Left renal cortex interstitium (tissue), 4 donors: ENCODE data around the gene PLA2G4B. TPM values are rescaled to one million over a fixed set of nuclear protein-coding genes. Genes with fewer than 3 reads are reported as not detected.
A peak's percentile ranks its signal among the peaks of the same experiment; 100 is the strongest.

Experiments used
- DNase-seq, 4 donors: peaks; one replicate each; pipeline ENCODE4 v3.0.0-alpha.2; 2013; ENCODE audit warnings: low read depth in 4 of 4, low spot score in 2 of 4, missing footprints in 1 of 4
- polyA plus RNA-seq, 4 donors: library from polyadenylated mRNA; unstranded; fragments of 120-200 nt; gene quantifications; one replicate each; pipeline ENCODE4 v1.2.1, GENCODE V29; 2013; ENCODE audit not compliant: insufficient read length in 4 of 4

The PLA2G4B gene
- 10 to 100 TPM in 2 of 4 donors, 1 to 10 TPM in 2; 5.4 to 21.3 (median 12.9) TPM for polyA plus RNA-seq

- DNase-seq: no peak
Observed at GRCh38 chr15:41838400-41838897, at the start of gene PLA2G4B. TSS of gene PLA2G4B (plus strand) at chr15:41838847. CDS start at chr15:41838914, 67 bp downstream.

GRCh38 chr15:41789236-41789635 is 49.4 kb upstream of the PLA2G4B start:
- DNase-seq: no peak

GRCh38 chr15:41789662-41790061 is 49.0 kb upstream of the PLA2G4B start:
- DNase-seq: no peak

GRCh38 chr15:41790169-41790568 is 48.5 kb upstream of the PLA2G4B start:
- no peak for DNase-seq

- DNase-seq: no peak
Observed at GRCh38 chr15:41790756-41791546, 47.7 kb upstream of the PLA2G4B start.

- no peak for DNase-seq
Observed at GRCh38 chr15:41791547-41791937, 47.1 kb upstream of the PLA2G4B start.

GRCh38 chr15:41792000-41792637 is 46.5 kb upstream of the PLA2G4B start:
- DNase-seq: no peak

- DNase-seq: no peak
Observed at GRCh38 chr15:41794081-41794480, 44.6 kb upstream of the PLA2G4B start.

GRCh38 chr15:41795996-41796856 is 42.4 kb upstream of the PLA2G4B start:
- DNase-seq: peak in 2 of 4 donors; percentile 26 to 40

GRCh38 chr15:41797201-41797944 is 41.3 kb upstream of the PLA2G4B start:
- DNase-seq: no peak

GRCh38 chr15:41798607-41799487 is 39.8 kb upstream of the PLA2G4B start:
- no peak for DNase-seq

GRCh38 chr15:41799488-41799805 is 39.2 kb upstream of the PLA2G4B start:
- no peak for DNase-seq

- no peak for DNase-seq
Observed at GRCh38 chr15:41801185-41801584, 37.5 kb upstream of the PLA2G4B start.

GRCh38 chr15:41801850-41802455 is 36.7 kb upstream of the PLA2G4B start:
- DNase-seq: no peak

- no peak for DNase-seq
Observed at GRCh38 chr15:41804361-41804760, 34.3 kb upstream of the PLA2G4B start.

GRCh38 chr15:41804916-41805666 is 33.6 kb upstream of the PLA2G4B start:
- no peak for DNase-seq

- no peak for DNase-seq
Observed at GRCh38 chr15:41805711-41806110, 32.9 kb upstream of the PLA2G4B start.
